RCC 7860 (cell line): ENCODE results near the gene OR8B3.

ENCODE experiments used
- DNase-seq: peaks from one replicate; pipeline ENCODE4 v3.0.0-alpha.2; 2015; ENCODE audit warnings: low spot score
- FAIRE-seq: peaks from 2 replicates; lab custom pipeline; 2012; peaks lifted over from hg19 to GRCh38; lab: Jason Lieb, UNC

Gene OR8B3

GRCh38 chr11:124380585-124380984 is 18.2 kb downstream of the OR8B3 start:
- FAIRE-seq (no peak), DNase-seq (no peak)

GRCh38 chr11:124376280-124376679 is 22.5 kb downstream of the OR8B3 start:
- DNase-seq: no peak
- FAIRE-seq: no peak

DNA sequence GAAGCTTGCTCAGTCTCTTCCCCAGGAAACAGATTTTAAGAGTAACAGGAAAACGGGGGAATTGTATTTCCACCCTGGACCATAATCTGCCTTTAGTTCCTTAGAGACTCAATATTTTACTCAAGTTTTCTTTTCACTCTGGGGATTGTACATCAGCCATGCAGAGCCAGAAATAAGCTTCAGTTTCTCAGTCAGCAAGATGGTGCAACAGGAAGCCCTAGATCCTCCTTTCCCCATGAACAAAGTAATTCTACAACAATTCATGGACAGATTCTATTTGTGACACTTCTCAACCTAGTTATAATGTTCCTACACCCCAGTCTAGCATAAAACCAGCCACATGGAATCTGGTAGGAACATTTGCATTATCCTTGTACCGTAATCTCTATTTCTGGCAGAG is 39.3 kb downstream of the OR8B3 start:
- FAIRE-seq (no peak), DNase-seq (no peak)

DNA sequence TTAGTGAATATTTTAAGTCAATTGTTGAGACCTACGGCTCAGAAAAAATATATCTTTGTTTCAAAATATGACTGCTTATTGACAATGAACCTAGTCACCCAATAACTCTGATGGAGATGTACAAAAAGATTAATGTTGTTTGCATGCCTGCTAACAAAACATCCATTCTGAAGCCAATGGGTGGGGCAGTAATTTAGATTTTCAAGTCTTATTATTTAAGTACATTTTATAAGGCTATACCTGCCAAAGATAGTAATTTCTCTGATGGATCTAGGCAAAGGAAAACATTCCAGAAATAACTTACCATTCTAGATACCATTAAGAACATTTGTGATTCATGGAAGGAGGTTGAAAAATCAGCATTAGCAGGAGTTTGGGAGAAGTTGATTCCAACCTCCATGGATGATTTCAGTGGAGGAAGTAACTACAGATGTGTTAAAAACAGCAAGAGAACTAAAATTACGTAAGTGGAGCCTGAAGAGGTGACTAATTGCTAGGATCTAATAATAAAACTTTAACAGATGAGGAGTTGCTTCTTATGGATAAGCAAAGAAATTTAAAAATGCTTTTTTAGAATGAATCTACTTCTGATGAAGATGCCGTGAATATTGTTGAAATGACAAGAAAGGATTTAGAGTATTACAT is 52.4 kb downstream of the OR8B3 start:
- DNase-seq: no peak
- FAIRE-seq: no peak
